ENCODE measurements around the gene FAM83B. TPM values are rescaled to one million over a fixed set of nuclear protein-coding genes. Genes with fewer than 3 reads are reported as not detected.

Gene FAM83B
- total and polyA plus RNA-seq, 2 of the 13 experiments (the other 11 are each of a cell fraction or from before 2014, with no cell fraction given) = not detected

DNA sequence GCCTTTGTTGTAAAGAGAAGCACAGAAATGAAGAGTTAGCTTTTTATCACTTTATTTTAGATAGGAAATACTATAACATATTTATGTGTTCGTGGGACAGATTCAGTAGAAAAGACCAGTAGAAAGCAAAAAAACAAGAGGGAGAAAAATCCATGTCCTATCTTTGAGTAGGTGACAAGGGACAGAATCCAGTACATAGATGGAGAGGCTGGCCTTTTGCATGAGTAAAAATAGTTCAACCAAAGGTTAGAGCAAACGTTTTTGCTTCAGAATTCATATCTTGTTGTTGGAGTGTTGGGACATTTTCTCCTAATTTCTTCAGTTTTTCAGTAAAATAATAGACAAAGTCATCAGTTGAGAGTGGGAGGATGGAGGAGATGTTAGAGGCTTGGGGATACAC, 19.6 kb upstream of the FAM83B start:
- TF ChIP-seq, protein P1, sequence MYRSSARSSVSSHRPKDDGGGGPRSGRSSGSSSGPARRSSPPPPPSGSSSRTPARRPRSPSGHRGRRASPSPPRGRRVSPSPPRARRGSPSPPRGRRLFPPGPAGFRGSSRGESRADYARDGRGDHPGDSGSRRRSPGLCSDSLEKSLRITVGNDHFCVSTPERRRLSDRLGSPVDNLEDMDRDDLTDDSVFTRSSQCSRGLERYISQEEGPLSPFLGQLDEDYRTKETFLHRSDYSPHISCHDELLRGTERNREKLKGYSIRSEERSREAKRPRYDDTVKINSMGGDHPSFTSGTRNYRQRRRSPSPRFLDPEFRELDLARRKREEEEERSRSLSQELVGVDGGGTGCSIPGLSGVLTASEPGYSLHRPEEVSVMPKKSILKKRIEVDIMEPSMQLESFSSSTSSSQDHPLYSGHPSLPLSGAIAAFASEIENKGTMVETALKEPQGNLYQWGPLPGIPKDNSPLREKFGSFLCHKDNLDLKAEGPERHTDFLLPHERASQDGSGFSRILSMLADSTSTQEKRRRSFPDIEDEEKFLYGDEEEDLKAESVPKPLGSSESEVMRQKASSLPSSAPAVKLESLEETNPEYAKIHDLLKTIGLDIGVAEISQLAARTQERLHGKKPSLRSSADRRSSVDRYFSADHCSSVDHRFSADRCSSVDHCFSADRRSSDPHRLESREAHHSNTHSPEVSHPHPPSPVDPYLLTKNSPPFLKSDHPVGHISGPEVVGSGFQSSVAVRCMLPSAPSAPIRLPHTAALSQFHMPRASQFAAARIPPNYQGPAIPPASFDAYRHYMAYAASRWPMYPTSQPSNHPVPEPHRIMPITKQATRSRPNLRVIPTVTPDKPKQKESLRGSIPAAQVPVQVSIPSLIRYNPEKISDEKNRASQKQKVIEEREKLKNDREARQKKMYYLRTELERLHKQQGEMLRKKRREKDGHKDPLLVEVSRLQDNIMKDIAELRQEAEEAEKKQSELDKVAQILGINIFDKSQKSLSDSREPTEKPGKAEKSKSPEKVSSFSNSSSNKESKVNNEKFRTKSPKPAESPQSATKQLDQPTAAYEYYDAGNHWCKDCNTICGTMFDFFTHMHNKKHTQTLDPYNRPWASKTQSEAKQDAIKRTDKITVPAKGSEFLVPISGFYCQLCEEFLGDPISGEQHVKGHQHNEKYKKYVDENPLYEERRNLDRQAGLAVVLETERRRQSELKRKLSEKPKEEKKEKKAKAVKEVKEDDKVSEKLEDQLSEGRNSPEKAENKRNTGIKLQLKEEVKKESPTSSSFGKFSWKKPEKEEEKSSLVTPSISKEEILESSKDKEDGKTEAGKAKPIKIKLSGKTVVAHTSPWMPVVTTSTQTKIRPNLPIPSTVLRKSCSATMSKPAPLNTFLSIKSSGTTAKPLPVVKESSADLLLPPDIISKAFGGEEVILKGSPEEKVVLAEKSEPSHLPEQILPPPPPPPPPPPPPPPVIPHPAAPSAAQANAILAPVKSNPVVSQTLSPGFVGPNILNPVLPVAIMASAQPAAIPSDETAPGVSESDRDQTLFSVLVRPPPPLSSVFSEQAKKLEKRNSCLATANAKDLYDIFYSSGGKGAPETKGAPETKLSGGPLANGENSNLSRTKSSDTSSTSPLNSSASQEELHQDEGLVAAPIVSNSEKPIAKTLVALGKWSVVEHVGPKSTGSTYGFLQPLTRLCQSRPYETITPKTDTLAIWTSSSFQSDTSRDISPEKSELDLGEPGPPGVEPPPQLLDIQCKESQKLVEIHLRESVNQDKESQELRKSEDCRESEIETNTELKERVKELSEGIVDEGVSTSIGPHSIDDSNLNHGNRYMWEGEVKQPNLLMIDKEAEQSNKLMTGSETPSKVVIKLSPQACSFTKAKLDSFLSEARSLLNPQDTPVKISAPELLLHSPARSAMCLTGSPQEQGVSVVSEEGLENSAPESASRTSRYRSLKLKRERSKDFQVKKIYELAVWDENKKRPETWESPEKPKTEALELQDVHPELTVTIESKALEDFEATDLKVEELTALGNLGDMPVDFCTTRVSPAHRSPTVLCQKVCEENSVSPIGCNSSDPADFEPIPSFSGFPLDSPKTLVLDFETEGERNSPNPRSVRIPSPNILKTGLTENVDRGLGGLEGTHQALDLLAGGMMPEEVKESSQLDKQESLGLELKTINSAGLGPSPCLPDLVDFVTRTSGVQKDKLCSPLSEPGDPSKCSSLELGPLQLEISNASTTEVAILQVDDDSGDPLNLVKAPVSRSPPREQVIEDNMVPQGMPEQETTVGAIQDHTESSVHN (CRISPR knock-in tag; IDR thresholded peaks at IDR 0.05) = no peak
- TF ChIP-seq PCBP1 (IDR thresholded peaks at IDR 0.05; ENCODE audit: borderline replicate concordance, low read depth, low read length) (no peak), NFRKB (IDR thresholded peaks at IDR 0.05) (no peak), MLXIP (CRISPR knock-in tag; IDR thresholded peaks at IDR 0.05; ENCODE audit: borderline replicate concordance) (no peak), ZNF891 (CRISPR knock-in tag; IDR thresholded peaks at IDR 0.05) (no peak), ZNF260 (CRISPR knock-in tag; IDR thresholded peaks at IDR 0.05; ENCODE audit: borderline replicate concordance, low read depth) (no peak), ZNF691 (CRISPR knock-in tag; IDR thresholded peaks at IDR 0.05; ENCODE audit: borderline replicate concordance, low read depth) (no peak), FIP1L1 (IDR thresholded peaks at IDR 0.05; ENCODE audit: borderline replicate concordance, insufficient read depth, low read depth, low read length) (no peak), RFX1 (IDR thresholded peaks at IDR 0.05) (no peak)
- TF ChIP-seq, protein P2, sequence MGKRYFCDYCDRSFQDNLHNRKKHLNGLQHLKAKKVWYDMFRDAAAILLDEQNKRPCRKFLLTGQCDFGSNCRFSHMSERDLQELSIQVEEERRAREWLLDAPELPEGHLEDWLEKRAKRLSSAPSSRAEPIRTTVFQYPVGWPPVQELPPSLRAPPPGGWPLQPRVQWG (CRISPR knock-in tag; IDR thresholded peaks at IDR 0.05; ENCODE audit: borderline replicate concordance, low read depth) = no peak
- ChIA-PET POLR2A (no interaction called here), CTCF (ENCODE audit: low intra/inter-chr PET ratio, low total read pairs) (no interaction called here)
- WGBS (ENCODE audit: low lambda C conversion rate) = 0% methylated on average over 2 of the region's 2 CpGs
- no peak for ATAC-seq
- FAIRE-seq = no peak
- H4K20me1 ChIP-seq (ENCODE audit: insufficient read depth, low read length) = no peaks in the 10 kb centered on the region
- H3K4me1 ChIP-seq (ENCODE audit: insufficient read depth, low read length) = no peaks in the 10 kb centered on the region
- H3K79me2 ChIP-seq (ENCODE audit: insufficient read depth, low read length) = no peaks in the 10 kb centered on the region
- BruUV-seq (replicated peaks) = no TSS peak
- H3K4me2 ChIP-seq (ENCODE audit: low read depth, low read length) = no peak overlapping the region
- H3K36me3 ChIP-seq (replicated peaks in 1 of 2; ENCODE audit: control insufficient read depth in 1 of 2, insufficient read depth in 2 of 2, low read length in 2 of 2) = no peaks in the 10 kb centered on the region
- H3K27me3 ChIP-seq (ENCODE audit: control insufficient read depth in 1 of 2, insufficient read depth in 2 of 2, low read length in 2 of 2) = no peaks in the 10 kb centered on the region
- H2AFZ ChIP-seq (ENCODE audit: low read length) = no peak overlapping the region
- no peaks in the 10 kb centered on the region for H3K9me3 ChIP-seq (ENCODE audit: low read length)
- no peak overlapping the region for H3K4me3 ChIP-seq (replicated peaks in 1 of 3; ENCODE audit: insufficient read depth in 1 of 3, low read depth in 2 of 3, low read length in 3 of 3)
- in situ Hi-C loops (cut with HindIII; ENCODE audit: extremely low pct_ligation_motif_present, low pct_unique_long_range_greater_than_20kb) (no loop called here), intact Hi-C loops (cut with micrococcal nuclease; ENCODE audit: unreplicated experiment) (no loop called here)
- DNase-seq (ENCODE audit: low spot score) = no peak
- H3K27ac ChIP-seq (ENCODE audit: extremely low read length, insufficient read depth, low read length) = no peak overlapping the region
- H3K9ac ChIP-seq (ENCODE audit: insufficient read depth, low read depth, low read length) = no peak overlapping the region

All from HepG2 (cell line).